SK-N-SH treated with all-trans-retinoic acid at 6 μM for 48 hours (cell line): ENCODE results near the gene MEF2C.

Experiments
- ARNTL ChIP-seq: fragments of 450-650 bp; formaldehyde crosslinking; IDR thresholded peaks from 2 replicates; pipeline ENCODE4 v1.5.0; 2020; ENCODE audit warnings: low read depth, mild to moderate bottlenecking, moderate library complexity, borderline replicate concordance
- BACH2 ChIP-seq: fragments of 250-450 bp; sonication (Bioruptor Pico); IDR thresholded peaks from 2 replicates; pipeline ENCODE4 v1.9.0; 2021; ENCODE audit warnings: mild to moderate bottlenecking, borderline replicate concordance
- ESRRG ChIP-seq: fragments of 250-450 bp; sonication (Bioruptor Pico); IDR thresholded peaks from 2 replicates; pipeline ENCODE4 v1.6.1; 2021; ENCODE audit warnings: mild to moderate bottlenecking
- GLIS3 ChIP-seq: fragments of 250-450 bp; sonication (Bioruptor Pico); IDR thresholded peaks from 2 replicates; pipeline ENCODE4 v1.5.0; 2020; ENCODE audit warnings: mild to moderate bottlenecking, moderate library complexity
- ISL1 ChIP-seq: fragments of 250-450 bp; sonication (Bioruptor Pico); IDR thresholded peaks from 2 replicates; pipeline ENCODE4 v2.1.2; 2022; ENCODE audit warnings: mild to moderate bottlenecking, moderate library complexity
- RARB ChIP-seq: fragments of 250-450 bp; sonication (Bioruptor Pico); IDR thresholded peaks from 2 replicates; pipeline ENCODE4 v1.8.0; 2021; ENCODE audit warnings: mild to moderate bottlenecking, moderate library complexity
- SNAI2 ChIP-seq: fragments of 250-450 bp; sonication (Bioruptor Pico); IDR thresholded peaks from 2 replicates; pipeline ENCODE4 v1.5.0; 2020; ENCODE audit warnings: mild to moderate bottlenecking, moderate library complexity
- TOX ChIP-seq: fragments of 250-450 bp; sonication (Bioruptor Pico); IDR thresholded peaks from 2 replicates; pipeline ENCODE4 v1.8.0; 2021; ENCODE audit warnings: mild to moderate bottlenecking, moderate library complexity, borderline replicate concordance
- ZFP3 ChIP-seq: fragments of 250-450 bp; sonication (Bioruptor Pico); IDR thresholded peaks from 2 replicates; pipeline ENCODE4 v1.5.0; 2020; ENCODE audit warnings: mild to moderate bottlenecking, moderate library complexity
- ZFP30 ChIP-seq: fragments of 450-650 bp; formaldehyde crosslinking; IDR thresholded peaks from 2 replicates; pipeline ENCODE4 v1.5.0; 2022; ENCODE audit warnings: mild to moderate bottlenecking, moderate library complexity
- ZNF8 ChIP-seq: fragments of 450-650 bp; formaldehyde crosslinking; IDR thresholded peaks from 2 replicates; pipeline ENCODE4 v1.5.0; 2020; ENCODE audit warnings: mild to moderate bottlenecking, moderate library complexity
- TF ChIP-seq, protein P1 (sequence below): fragments of 250-450 bp; sonication (Bioruptor Pico); IDR thresholded peaks from 2 replicates; pipeline ENCODE4 v1.8.0; 2020; ENCODE audit warnings: mild to moderate bottlenecking, moderate library complexity, borderline replicate concordance
- TF ChIP-seq, protein P2 (sequence below): fragments of 250-450 bp; sonication (Bioruptor Pico); IDR thresholded peaks from 2 replicates; pipeline ENCODE4 v1.8.0; 2021; ENCODE audit warnings: low read depth, mild to moderate bottlenecking, moderate library complexity, borderline replicate concordance

DNA sequence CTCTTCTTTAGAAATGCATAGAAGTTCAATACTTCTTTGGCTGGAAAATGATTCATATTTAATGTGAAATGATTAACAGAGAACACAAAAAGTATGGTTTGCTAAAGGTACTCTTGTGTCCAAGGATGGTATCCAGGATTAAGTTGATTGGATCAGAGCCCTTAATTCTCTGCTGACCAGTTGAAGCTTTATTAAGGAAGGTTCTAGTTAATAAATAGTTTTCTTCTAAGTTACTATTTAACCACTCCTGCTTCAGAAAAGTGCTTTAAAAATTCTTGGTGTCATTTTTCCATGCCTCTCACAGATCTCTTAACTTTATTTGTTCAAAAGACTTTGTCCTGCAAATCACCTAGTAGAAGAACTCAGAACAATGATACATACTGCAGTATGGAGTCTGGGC is 134.3 kb downstream of the MEF2C start:
- no peak for TF ChIP-seq ISL1 (CRISPR knock-in tag)
- TF ChIP-seq, protein P1, sequence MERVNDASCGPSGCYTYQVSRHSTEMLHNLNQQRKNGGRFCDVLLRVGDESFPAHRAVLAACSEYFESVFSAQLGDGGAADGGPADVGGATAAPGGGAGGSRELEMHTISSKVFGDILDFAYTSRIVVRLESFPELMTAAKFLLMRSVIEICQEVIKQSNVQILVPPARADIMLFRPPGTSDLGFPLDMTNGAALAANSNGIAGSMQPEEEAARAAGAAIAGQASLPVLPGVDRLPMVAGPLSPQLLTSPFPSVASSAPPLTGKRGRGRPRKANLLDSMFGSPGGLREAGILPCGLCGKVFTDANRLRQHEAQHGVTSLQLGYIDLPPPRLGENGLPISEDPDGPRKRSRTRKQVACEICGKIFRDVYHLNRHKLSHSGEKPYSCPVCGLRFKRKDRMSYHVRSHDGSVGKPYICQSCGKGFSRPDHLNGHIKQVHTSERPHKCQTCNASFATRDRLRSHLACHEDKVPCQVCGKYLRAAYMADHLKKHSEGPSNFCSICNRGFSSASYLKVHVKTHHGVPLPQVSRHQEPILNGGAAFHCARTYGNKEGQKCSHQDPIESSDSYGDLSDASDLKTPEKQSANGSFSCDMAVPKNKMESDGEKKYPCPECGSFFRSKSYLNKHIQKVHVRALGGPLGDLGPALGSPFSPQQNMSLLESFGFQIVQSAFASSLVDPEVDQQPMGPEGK (CRISPR knock-in tag): no peak
- no peak for TF ChIP-seq ESRRG (CRISPR knock-in tag)
- no peak for TF ChIP-seq ARNTL (CRISPR knock-in tag)
- TF ChIP-seq ZNF8 (CRISPR knock-in tag): no peak
- TF ChIP-seq TOX: no peak
- TF ChIP-seq BACH2 (CRISPR knock-in tag): no peak
- no peak for TF ChIP-seq SNAI2 (CRISPR knock-in tag)
- no peak for TF ChIP-seq ZFP30 (CRISPR knock-in tag)
- no peak for TF ChIP-seq GLIS3 (CRISPR knock-in tag)
- no peak for TF ChIP-seq ZFP3
- no peak for TF ChIP-seq RARB (CRISPR knock-in tag)
- TF ChIP-seq, protein P2, sequence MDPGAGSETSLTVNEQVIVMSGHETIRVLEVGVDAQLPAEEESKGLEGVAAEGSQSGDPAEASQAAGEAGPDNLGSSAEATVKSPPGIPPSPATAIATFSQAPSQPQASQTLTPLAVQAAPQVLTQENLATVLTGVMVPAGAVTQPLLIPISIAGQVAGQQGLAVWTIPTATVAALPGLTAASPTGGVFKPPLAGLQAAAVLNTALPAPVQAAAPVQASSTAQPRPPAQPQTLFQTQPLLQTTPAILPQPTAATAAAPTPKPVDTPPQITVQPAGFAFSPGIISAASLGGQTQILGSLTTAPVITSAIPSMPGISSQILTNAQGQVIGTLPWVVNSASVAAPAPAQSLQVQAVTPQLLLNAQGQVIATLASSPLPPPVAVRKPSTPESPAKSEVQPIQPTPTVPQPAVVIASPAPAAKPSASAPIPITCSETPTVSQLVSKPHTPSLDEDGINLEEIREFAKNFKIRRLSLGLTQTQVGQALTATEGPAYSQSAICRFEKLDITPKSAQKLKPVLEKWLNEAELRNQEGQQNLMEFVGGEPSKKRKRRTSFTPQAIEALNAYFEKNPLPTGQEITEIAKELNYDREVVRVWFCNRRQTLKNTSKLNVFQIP: no peak
